Heart right ventricle (tissue), 16 donors: ENCODE measurements around the gene CDK14. TPM values are rescaled to one million over a fixed set of nuclear protein-coding genes. Genes with fewer than 3 reads are reported as not detected.

Experiments
- ATAC-seq, 8 donors: fragments of 200-7000 bp; cut with Tn5 transposase; one replicate each; pipeline ENCODE4 v1.9.1; 2020; ENCODE audit warnings: mild to moderate bottlenecking in 8 of 8, moderate library complexity in 8 of 8, moderate number of reproducible peaks in 1 of 8
- DNase-seq, 2 donors: peaks; one replicate each; pipeline ENCODE4 v3.0.0-alpha.2; 2020
- H3K27ac ChIP-seq, 10 donors: fragments of 200-600 bp; sonication (generic) in 2 of 10; one replicate each; pipeline versions ENCODE4 v1.5.0 to v1.8.0; 2020 to 2022; ENCODE audit warnings: mild to moderate bottlenecking in 3 of 10
- H3K27me3 ChIP-seq, 7 donors: fragments of 200-600 bp; one replicate each; pipeline ENCODE4 v1.8.0; 2021 to 2022; ENCODE audit warnings: mild to moderate bottlenecking in 2 of 7
- H3K36me3 ChIP-seq, 9 donors: fragments of 200-600 bp; sonication (generic) in 1 of 9; one replicate each; pipeline versions ENCODE4 v1.5.0 to v1.8.0; 2020 to 2022; ENCODE audit warnings: mild to moderate bottlenecking in 2 of 9
- H3K4me1 ChIP-seq, 9 donors: fragments of 200-600 bp; sonication (generic) in 1 of 9; one replicate each; pipeline versions ENCODE4 v1.5.0 to v1.8.0; 2020 to 2022; ENCODE audit warnings: mild to moderate bottlenecking in 4 of 9
- H3K4me3 ChIP-seq, 10 donors: fragments of 200-600 bp; sonication (generic) in 2 of 10; one replicate each; pipeline versions ENCODE4 v1.5.0 to v1.8.0; 2020 to 2022; ENCODE audit warnings: mild to moderate bottlenecking in 7 of 10, moderate library complexity in 2 of 10
- H3K9me3 ChIP-seq, 11 donors: fragments of 200-600 bp in 10 of 11; sonication (generic) in 2 of 11; one replicate each; pipeline versions ENCODE4 v1.5.0 to v1.8.0; 2013 to 2022; ENCODE audit warnings: mild to moderate bottlenecking in 2 of 11, control low read depth in 1 of 11, moderate library complexity in 1 of 11
- CTCF ChIP-seq, 9 donors: fragments of 200-600 bp; sonication (generic) in 2 of 9; IDR thresholded peaks; one replicate each; pipeline versions ENCODE4 v1.5.0 to v1.8.0; 2021 to 2022; ENCODE audit warnings: antibody characterized with exemption in 9 of 9, mild to moderate bottlenecking in 5 of 9, moderate library complexity in 1 of 9
- WGBS, 2 donors: extraction: QIAGEN DNeasy Blood & Tissue Kit; methylation state at CpG; one replicate each; pipeline ENCODE4 v1.1.7; 2013; ENCODE audit warnings: inconsistent platforms in 1 of 2; 5-methylcytosine and 5-hydroxymethylcytosine counted together
- intact Hi-C, 10 donors: fragments of 100-400 bp; cut with DNase I; formaldehyde crosslinking; loops; one replicate each; pipeline versions ENCODE4 v1.11.1 to v1.14.2; 2022
- polyA plus RNA-seq, 2 donors: library from polyadenylated mRNA; stranded (reverse); fragments of 200-250 nt; gene quantifications; one replicate each; pipeline ENCODE4 v1.2.3, GENCODE V29; 2013
- total RNA-seq, 10 donors: library from RNA; stranded (reverse); fragmentation: NEBNext Ultra II Directional in 3 of 10; extraction: Animal tissue kit (Norgen Biotek cat#: 25700) in 3 of 10; gene quantifications; one replicate each; pipeline versions ENCODE4 v1.2.1 to v1.2.4, GENCODE V29; 2021 to 2023
- donor health status: Arrhythmogenic right ventricular cardiomyopathy.
- donor health status: ischemic (EF 13 %, LVEDD 7.1; RV severe dilation, severe dysfunction).
- donor health status: healthy with polysubstance abuse.
- donor health status: DM: no; HTN: yes; CAD: no.
- donor health status: DM: no; HTN: no; CAD: no.
- donor health status: ischemic (EF 25% LVEDD 6.9; RV normal size, moderate dysfunction).
- donor health status: ischemic (EF 25% LVEDD 5.7; RV mildly dilated, moderate dysfunction).
- donor health status: healthy.
- donor health status: DM: yes; HTN: yes; CAD: no.
- donor health status: Ischemic cardiomyopathy.
- donor health status: ischemic (EF 35%, LVEDD 5.7; RV mildly dilated, moderate dysfunction).
- donor health status: nonischemic (EF 11% LVEDD 7.7; RV severe dilation, severe dysfunction).
- donor health status: DM: yes; HTN: yes; CAD: no.
- donor health status: PGD.
- donor health status: ischemic (EF 29% LVEDD 5.4; RV normal size, mild dysfunction).
- donor health status: nonischemic (EF 23%, LVEDD 6.1; RV moderate dilation, normal function).

Gene CDK14
- total and polyA plus RNA-seq, 12 donors = 3.9 to 36.5 (median 21.4) TPM

GRCh38 chr7:91055219-91055618 is 459.1 kb downstream of the CDK14 start:
- ATAC-seq = no peak
- intact Hi-C loops = no loop called here
- Histone ChIP-seq H3K27me3 (no peaks in the 10 kb centered on the region), H3K27ac (no peak overlapping the region), H3K4me3 (no peak overlapping the region), H3K4me1 (peaks cover 0 to 12% (median 0%) of the 10 kb centered on the region in 9 donors), H3K36me3 (no peaks in the 10 kb centered on the region), H3K9me3 (peaks cover 0 to 9% (median 0%) of the 10 kb centered on the region in 11 donors)
- DNase-seq = no peak
- WGBS, 2 donors = 85 to 89% methylated on average over 2 of the region's 2 CpGs
- TF ChIP-seq CTCF (IDR thresholded peaks at IDR 0.05) = peak in 1 of 9 donors; percentile 9

- ATAC-seq = no peak
- no peak for TF ChIP-seq CTCF (IDR thresholded peaks at IDR 0.05)
- Histone ChIP-seq H3K9me3 (peaks cover 0 to 6% (median 0%) of the 10 kb centered on the region in 11 donors), H3K4me1 (peaks cover 0 to 10% (median 0%) of the 10 kb centered on the region in 9 donors), H3K36me3 (no peaks in the 10 kb centered on the region), H3K4me3 (no peak overlapping the region), H3K27me3 (no peaks in the 10 kb centered on the region), H3K27ac (no peak overlapping the region)
- intact Hi-C loops = no loop called here
- 93 to 95% methylated on average over 2 of the region's 2 CpGs for WGBS, 2 donors
- DNase-seq = no peak
These were observed 466.6 kb downstream of the CDK14 start for GRCh38 chr7:91062713-91063112.

- H3K4me1 ChIP-seq = peaks cover 0 to 10% (median 0%) of the 10 kb centered on the region in 9 donors
- DNase-seq (no peak), ATAC-seq (no peak)
- no peak overlapping the region for H3K4me3 ChIP-seq
- H3K27me3 ChIP-seq = no peaks in the 10 kb centered on the region
- no peaks in the 10 kb centered on the region for H3K36me3 ChIP-seq
- TF ChIP-seq CTCF (IDR thresholded peaks at IDR 0.05) = no peak
- WGBS, 2 donors = 80 to 82% methylated on average over 2 of the region's 2 CpGs
- intact Hi-C loops = no loop called here
- peaks cover 0 to 6% (median 0%) of the 10 kb centered on the region in 11 donors for H3K9me3 ChIP-seq
- H3K27ac ChIP-seq = no peak overlapping the region
These were observed 467.9 kb downstream of the CDK14 start for GRCh38 chr7:91064052-91064451.

GRCh38 chr7:91064938-91065337 is 468.8 kb downstream of the CDK14 start:
- WGBS, 2 donors = 87 to 90% methylated on average over 2 of the region's 2 CpGs
- Histone ChIP-seq H3K27me3 (no peaks in the 10 kb centered on the region), H3K9me3 (peaks cover 0 to 4% (median 0%) of the 10 kb centered on the region in 11 donors), H3K27ac (no peak overlapping the region), H3K4me3 (no peak overlapping the region), H3K36me3 (no peaks in the 10 kb centered on the region), H3K4me1 (peaks cover 0 to 10% (median 0%) of the 10 kb centered on the region in 9 donors)
- no peak for TF ChIP-seq CTCF (IDR thresholded peaks at IDR 0.05)
- DNase-seq = no peak
- intact Hi-C loops = no loop called here
- no peak for ATAC-seq
